ENCODE results near the gene TNFRSF4. TPM values are rescaled to one million over a fixed set of nuclear protein-coding genes. Genes with fewer than 3 reads are reported as not detected.

The TNFRSF4 gene
- total and polyA plus RNA-seq, 9 of the 15 experiments (the other 6 are each of a cell fraction or from before 2014, with no cell fraction given), result 0.07 to 0.44 (median 0.19) TPM; not detected in 5

DNA sequence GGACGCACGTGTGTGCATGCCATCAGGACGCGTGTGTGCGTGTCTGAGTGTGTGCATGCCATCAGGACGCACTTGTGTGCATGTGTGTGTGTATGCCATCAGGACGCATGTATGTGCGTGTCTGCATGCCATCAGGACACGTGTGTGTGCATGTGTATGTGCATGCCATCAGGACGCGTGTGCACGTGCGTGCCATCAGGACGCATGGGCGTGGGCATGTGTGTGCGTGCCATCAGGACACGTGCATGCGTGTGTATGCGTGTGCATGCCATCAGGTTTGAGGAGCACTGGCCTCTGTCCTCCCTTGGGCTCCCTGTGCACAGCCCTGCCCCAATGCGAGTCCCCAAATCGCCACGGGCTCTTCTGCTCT is 45.2 kb upstream of the TNFRSF4 start:
- FAIRE-seq (no peak), ATAC-seq (no peak), DNase-seq (ENCODE audit: extremely low read depth in 1 of 4, low spot score in 3 of 4) (no peak)
- TF ChIP-seq POLR2G (IDR thresholded peaks at IDR 0.05; ENCODE audit: low read depth, low read length) (peak; percentile 44; the same call in 1 of the 2 replicates), ZKSCAN1 (IDR thresholded peaks at IDR 0.05; ENCODE audit: low read depth, low read length) (no peak), U2AF1 (optimal IDR thresholded peaks at IDR 0.05; ENCODE audit: low read depth, low read length) (no peak), SP1 (CRISPR knock-in tag; IDR thresholded peaks at IDR 0.05) (no peak), ZNF830 (CRISPR knock-in tag; IDR thresholded peaks at IDR 0.05) (no peak), RBFOX2 (IDR thresholded peaks at IDR 0.05; ENCODE audit: low read depth, low read length) (no peak; the same call in 1 of the 2 replicates), POLR2AphosphoS5 (IDR thresholded peaks at IDR 0.05; ENCODE audit: control insufficient read depth, insufficient read depth, low read depth, low read length) (no peak), SMAD2 (IDR thresholded peaks at IDR 0.05; ENCODE audit: low read depth, low read length) (no peak), TFAM (CRISPR knock-in tag; conservative IDR thresholded peaks at IDR 0.05) (no peak), ZNF589 (CRISPR knock-in tag; IDR thresholded peaks at IDR 0.05; ENCODE audit: low read depth) (no peak), KAT7 (CRISPR knock-in tag; IDR thresholded peaks at IDR 0.05; ENCODE audit: borderline replicate concordance) (no peak), ZNF263 (CRISPR knock-in tag; IDR thresholded peaks at IDR 0.05; ENCODE audit: borderline replicate concordance) (0 out of 2 replicates have a peak, but pooled peaks have one; percentile 20), NR2F6 (CRISPR knock-in tag; IDR thresholded peaks at IDR 0.05) (no peak), TCF7 (IDR thresholded peaks at IDR 0.05; ENCODE audit: borderline replicate concordance) (no peak), WHSC1 (IDR thresholded peaks at IDR 0.05; ENCODE audit: low read length) (peak; percentile 19), TBP (optimal IDR thresholded peaks at IDR 0.05; ENCODE audit: low read depth, low read length) (no peak)
- TF ChIP-seq, protein P1, sequence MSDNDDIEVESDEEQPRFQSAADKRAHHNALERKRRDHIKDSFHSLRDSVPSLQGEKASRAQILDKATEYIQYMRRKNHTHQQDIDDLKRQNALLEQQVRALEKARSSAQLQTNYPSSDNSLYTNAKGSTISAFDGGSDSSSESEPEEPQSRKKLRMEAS (CRISPR knock-in tag; IDR thresholded peaks at IDR 0.05), result peak; percentile 11; the same call in 1 of the 2 replicates
- TF ChIP-seq, protein P2, sequence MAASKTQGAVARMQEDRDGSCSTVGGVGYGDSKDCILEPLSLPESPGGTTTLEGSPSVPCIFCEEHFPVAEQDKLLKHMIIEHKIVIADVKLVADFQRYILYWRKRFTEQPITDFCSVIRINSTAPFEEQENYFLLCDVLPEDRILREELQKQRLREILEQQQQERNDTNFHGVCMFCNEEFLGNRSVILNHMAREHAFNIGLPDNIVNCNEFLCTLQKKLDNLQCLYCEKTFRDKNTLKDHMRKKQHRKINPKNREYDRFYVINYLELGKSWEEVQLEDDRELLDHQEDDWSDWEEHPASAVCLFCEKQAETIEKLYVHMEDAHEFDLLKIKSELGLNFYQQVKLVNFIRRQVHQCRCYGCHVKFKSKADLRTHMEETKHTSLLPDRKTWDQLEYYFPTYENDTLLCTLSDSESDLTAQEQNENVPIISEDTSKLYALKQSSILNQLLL (CRISPR knock-in tag; IDR thresholded peaks at IDR 0.05; ENCODE audit: borderline replicate concordance), result no peak
- H3K79me2 ChIP-seq (ENCODE audit: control insufficient read depth, insufficient read depth, low read length), result peaks cover 11% of the 10 kb centered on the region
- BruUV-seq (replicated peaks), result no TSS peak
- H4K20me1 ChIP-seq (replicated peaks; ENCODE audit: control insufficient read depth, insufficient read depth, low read length), result peaks cover 8% of the 10 kb centered on the region; the same call in 1 of the 2 replicates
- H3K36me3 ChIP-seq (ENCODE audit: control insufficient read depth, insufficient read depth, low read length), result peaks cover 95% of the 10 kb centered on the region
- intact Hi-C loops (cut with micrococcal nuclease) (no loop called here), in situ Hi-C loops (cut with MboI) (no loop called here)
- peaks cover 0 to 43% of the 10 kb centered on the region in 2 experiments; a peak in 2 of 5 replicates for H3K4me1 ChIP-seq (replicated peaks in 1 of 2; ENCODE audit: control insufficient read depth in 2 of 2, insufficient read depth in 2 of 2, low read length in 2 of 2)
- POLR2A ChIA-PET, result no interaction called here
- peaks cover 7% of the 10 kb centered on the region for H3K9me1 ChIP-seq (ENCODE audit: control insufficient read depth, insufficient read depth, low read length)
- no peak overlapping the region for H2AFZ ChIP-seq (ENCODE audit: low read depth, low read length)
- H3K4me3 ChIP-seq, result no peak overlapping the region
- WGBS (ENCODE audit: insufficient coverage, low coverage, missing lambda C conversion rate), result 97% methylated on average over 22 of the region's 22 CpGs
- H3K9me3 ChIP-seq (replicated peaks; ENCODE audit: control insufficient read depth, insufficient read depth, low read depth, low read length), result no peaks in the 10 kb centered on the region
- no peak overlapping the region; a peak in 1 of 4 replicates for H3K9ac ChIP-seq (ENCODE audit: insufficient read depth in 1 of 2, low read depth in 2 of 2, low read length in 2 of 2)
- H3K4me2 ChIP-seq (ENCODE audit: insufficient read depth, low read length), result no peak overlapping the region
- CTCF ChIA-PET (ENCODE audit: low intra/inter-chr PET ratio), result no interaction called here
- H3K27ac ChIP-seq (ENCODE audit: extremely low read depth, low read depth, low read length), result no peak overlapping the region
- no peaks in the 10 kb centered on the region for H3K27me3 ChIP-seq (ENCODE audit: control insufficient read depth in 2 of 2, insufficient read depth in 2 of 2, low read length in 2 of 2)

Data from K562 (cell line).